H9 (cell line): ENCODE results near the gene LRP2BP. TPM values are rescaled to one million over a fixed set of nuclear protein-coding genes. Genes with fewer than 3 reads are reported as not detected.

ENCODE experiments used
- DNase-seq: peaks from one replicate; pipeline ENCODE4 v3.0.0-alpha.2; 2017
- H2AFZ ChIP-seq: one replicate; pipeline ENCODE4 v1.6.1; 2013; ENCODE audit warnings: mild to moderate bottlenecking, low read length, control low read depth, moderate library complexity
- H2AK5ac ChIP-seq: 2 replicates; pipeline ENCODE4 v1.6.1; 2013; ENCODE audit warnings: low read length, control low read depth, mixed read lengths; ENCODE audit not compliant: insufficient read length
- H2BK120ac ChIP-seq: one replicate; pipeline ENCODE4 v1.6.1; 2013; ENCODE audit warnings: low read depth, mild to moderate bottlenecking, low read length, control low read depth, inconsistent platforms; ENCODE audit not compliant: poor library complexity, severe bottlenecking
- H2BK12ac ChIP-seq: 2 replicates; pipeline ENCODE4 v1.6.1; 2013; ENCODE audit warnings: low read length, control low read depth, mixed read lengths, low read depth; ENCODE audit not compliant: insufficient read length
- H2BK15ac ChIP-seq: 2 replicates; pipeline ENCODE4 v1.6.1; 2013; ENCODE audit warnings: low read depth, low read length, control low read depth
- H2BK20ac ChIP-seq: one replicate; pipeline ENCODE4 v1.6.1; 2013; ENCODE audit warnings: low read depth, mild to moderate bottlenecking, low read length, control low read depth, inconsistent platforms; ENCODE audit not compliant: poor library complexity, severe bottlenecking
- H2BK5ac ChIP-seq: 2 replicates; pipeline ENCODE4 v1.6.1; 2013; ENCODE audit warnings: low read length, control low read depth, mixed read lengths; ENCODE audit not compliant: insufficient read length
- H3K14ac ChIP-seq: 2 replicates; pipeline ENCODE4 v1.6.1; 2013; ENCODE audit warnings: low read length, control low read depth; ENCODE audit not compliant: insufficient read depth
- H3K18ac ChIP-seq: 2 replicates; pipeline ENCODE4 v1.6.1; 2013; ENCODE audit warnings: low read depth, mild to moderate bottlenecking, mixed read lengths, low read length, control low read depth; ENCODE audit not compliant: insufficient read length
- H3K23ac ChIP-seq: 2 replicates; pipeline ENCODE4 v1.6.1; 2013; ENCODE audit warnings: low read length, control low read depth, mixed read lengths, low read depth; ENCODE audit not compliant: insufficient read length
- H3K23me2 ChIP-seq: 2 replicates; pipeline ENCODE4 v1.6.1; 2013; ENCODE audit warnings: low read depth, mild to moderate bottlenecking, mixed read lengths, low read length, control low read depth; ENCODE audit not compliant: insufficient read length, poor library complexity, severe bottlenecking
- H3K27ac ChIP-seq: 2 replicates; pipeline ENCODE4 v1.5.1; 2013; ENCODE audit warnings: low read length, control low read depth, mixed read lengths, low read depth; ENCODE audit not compliant: insufficient read length
- H3K27me3 ChIP-seq: 2 replicates; pipeline ENCODE4 v1.6.1; 2013; ENCODE audit warnings: low read length, control low read depth, inconsistent platforms; ENCODE audit not compliant: insufficient read depth
- H3K4ac ChIP-seq: 2 replicates; pipeline ENCODE4 v1.6.1; 2013; ENCODE audit warnings: low read depth, mild to moderate bottlenecking, control low read depth, inconsistent platforms, low read length, moderate library complexity
- H3K4me1 ChIP-seq: 2 replicates; pipeline ENCODE4 v1.6.1; 2013; ENCODE audit warnings: low read length, control low read depth, inconsistent platforms; ENCODE audit not compliant: insufficient read depth
- H3K4me2 ChIP-seq: 2 replicates; pipeline ENCODE4 v1.6.1; 2013; ENCODE audit warnings: low read length, control low read depth, mixed read lengths; ENCODE audit not compliant: insufficient read length, insufficient read depth
- H3K56ac ChIP-seq: 2 replicates; pipeline ENCODE4 v1.6.1; 2013; ENCODE audit warnings: low read depth, mild to moderate bottlenecking, mixed read lengths, low read length, control low read depth; ENCODE audit not compliant: insufficient read length
- H3K79me1 ChIP-seq: 2 replicates; pipeline ENCODE4 v1.6.1; 2013; ENCODE audit warnings: low read depth, mild to moderate bottlenecking, moderate library complexity, low read length, control low read depth, inconsistent platforms; ENCODE audit not compliant: insufficient read depth, poor library complexity, severe bottlenecking
- H3K79me2 ChIP-seq: 2 replicates; pipeline ENCODE4 v1.6.1; 2013; ENCODE audit warnings: low read length, control low read depth, inconsistent platforms; ENCODE audit not compliant: insufficient read depth
- H3K9ac ChIP-seq: 2 replicates; pipeline ENCODE4 v1.6.1; 2013; ENCODE audit warnings: low read length, control low read depth, mixed read lengths; ENCODE audit not compliant: insufficient read length; ENCODE audit errors: extremely low read depth
- H3K9me3 ChIP-seq: one replicate; pipeline ENCODE4 v1.6.1; 2013; ENCODE audit warnings: low read depth, low read length, inconsistent platforms; ENCODE audit not compliant: control insufficient read depth
- H3T11ph ChIP-seq: one replicate; pipeline ENCODE4 v1.6.1; 2013; ENCODE audit warnings: mild to moderate bottlenecking, low read length, control low read depth, inconsistent platforms
- H4K20me1 ChIP-seq: one replicate; pipeline ENCODE4 v1.6.1; 2013; ENCODE audit not compliant: control insufficient read depth, insufficient read length, insufficient read depth
- H4K5ac ChIP-seq: 2 replicates; pipeline ENCODE4 v1.6.1; 2013; ENCODE audit warnings: low read depth, mild to moderate bottlenecking, mixed read lengths, low read length, control low read depth; ENCODE audit not compliant: insufficient read length
- H4K8ac ChIP-seq: replicated peaks from 2 replicates; pipeline ENCODE4 v1.6.1; 2013; ENCODE audit warnings: low read length, control low read depth, mixed read lengths, low read depth; ENCODE audit not compliant: insufficient read length
- H4K91ac ChIP-seq: 2 replicates; pipeline ENCODE4 v1.6.1; 2013; ENCODE audit warnings: low read depth, mild to moderate bottlenecking, moderate library complexity, mixed read lengths, low read length, control low read depth; ENCODE audit not compliant: insufficient read length
- H3K27ac Mint-ChIP-seq, 3 experiments: 2 replicates in 2 of 3; 3 replicates in 1 of 3; pipeline ENCODE4 v1.8.0; 2020 to 2021; ENCODE audit warnings: mixed read lengths in 3 of 3, mild to moderate bottlenecking in 1 of 3, moderate library complexity in 1 of 3
- H3K27me3 Mint-ChIP-seq: 2 replicates; pipeline ENCODE4 v1.8.0; 2021; ENCODE audit warnings: low read depth, mild to moderate bottlenecking, moderate library complexity, mixed read lengths
- H3K36me3 Mint-ChIP-seq, 3 experiments: 2 replicates in 2 of 3; 3 replicates in 1 of 3; pipeline ENCODE4 v1.8.0; 2020 to 2021; ENCODE audit warnings: low read depth in 3 of 3, mixed read lengths in 3 of 3; ENCODE audit not compliant: insufficient read depth in 1 of 3
- H3K4me1 Mint-ChIP-seq, 2 experiments: 2 replicates each; pipeline ENCODE4 v1.8.0; 2020; ENCODE audit warnings: mixed read lengths in 2 of 2
- H3K4me3 Mint-ChIP-seq, 2 experiments: 2 replicates in 1 of 2; 3 replicates in 1 of 2; pipeline ENCODE4 v1.8.0; 2020 to 2021; ENCODE audit warnings: mild to moderate bottlenecking in 2 of 2, mixed read lengths in 2 of 2, moderate library complexity in 1 of 2
- H3K9me3 Mint-ChIP-seq, 2 experiments: 2 replicates in 1 of 2; 3 replicates in 1 of 2; pipeline ENCODE4 v1.8.0; 2020; ENCODE audit warnings: mild to moderate bottlenecking in 2 of 2, mixed read lengths in 2 of 2, moderate library complexity in 1 of 2
- WGBS: extraction: QIAGEN DNeasy Blood & Tissue Kit; methylation state at CpG from one replicate; pipeline ENCODE4 v1.1.7; 2013; ENCODE audit warnings: missing lambda C conversion rate, low lambda C conversion rate, mixed read lengths; ENCODE audit not compliant: insufficient read length; ENCODE audit errors: extremely low coverage; 5-methylcytosine and 5-hydroxymethylcytosine counted together
- total RNA-seq: library from RNA; stranded (reverse); gene quantifications from 2 replicates; pipeline ENCODE4 v1.2.1, GENCODE V29; 2021
- TF ChIP-seq, protein P1 (sequence below): fragments of 200-600 bp; sonication (generic); conservative IDR thresholded peaks from 3 replicates; pipeline ENCODE4 v1.8.0; 2021; ENCODE audit warnings: antibody characterized with exemption, mild to moderate bottlenecking

The LRP2BP gene
- total RNA-seq, 1 experiment from 2014 or later = 0.46 TPM

DNA sequence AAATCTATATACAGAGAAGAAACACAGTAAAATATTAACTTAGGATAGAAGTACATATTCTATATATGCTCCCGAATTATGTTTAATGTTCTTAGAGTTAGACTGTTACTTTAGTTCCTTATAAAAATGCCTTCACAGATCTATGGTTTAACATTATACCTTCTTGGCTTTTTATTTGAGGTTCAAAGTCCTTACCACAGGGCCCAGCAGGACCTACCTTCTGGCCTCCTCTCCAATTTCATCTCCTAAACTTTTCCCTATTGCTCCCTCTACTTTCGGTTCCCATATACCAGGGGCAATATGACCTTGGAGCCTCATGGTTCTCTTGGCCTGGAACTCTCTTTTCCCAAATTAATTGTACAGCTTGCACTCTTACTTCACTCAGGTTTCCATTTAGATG, 12.7 kb upstream of the LRP2BP start:
- Mint-ChIP-seq H3K4me3 (no peak overlapping the region), H3K4me1 (no peaks in the 10 kb centered on the region), H3K27ac (no peak overlapping the region), H3K36me3 (peaks cover 7 to 61% (median 52%) of the 10 kb centered on the region in 3 experiments), H3K27me3 (no peaks in the 10 kb centered on the region), H3K9me3 (peaks cover 4 to 6% of the 10 kb centered on the region in 2 experiments; a peak in 4 of 5 replicates)
- no peak overlapping the region for H2BK12ac ChIP-seq
- no peak overlapping the region for H3K14ac ChIP-seq
- no peak overlapping the region for H2AFZ ChIP-seq
- H3K56ac ChIP-seq = no peak overlapping the region
- no peak overlapping the region for H3T11ph ChIP-seq
- no peaks in the 10 kb centered on the region for H3K4me1 ChIP-seq
- no peak overlapping the region for H4K5ac ChIP-seq
- H3K9ac ChIP-seq = no peak overlapping the region
- H3K27ac ChIP-seq = no peak overlapping the region
- no peak overlapping the region for H4K91ac ChIP-seq
- no peaks in the 10 kb centered on the region for H4K20me1 ChIP-seq
- H3K27me3 ChIP-seq = no peaks in the 10 kb centered on the region
- TF ChIP-seq, protein P1, sequence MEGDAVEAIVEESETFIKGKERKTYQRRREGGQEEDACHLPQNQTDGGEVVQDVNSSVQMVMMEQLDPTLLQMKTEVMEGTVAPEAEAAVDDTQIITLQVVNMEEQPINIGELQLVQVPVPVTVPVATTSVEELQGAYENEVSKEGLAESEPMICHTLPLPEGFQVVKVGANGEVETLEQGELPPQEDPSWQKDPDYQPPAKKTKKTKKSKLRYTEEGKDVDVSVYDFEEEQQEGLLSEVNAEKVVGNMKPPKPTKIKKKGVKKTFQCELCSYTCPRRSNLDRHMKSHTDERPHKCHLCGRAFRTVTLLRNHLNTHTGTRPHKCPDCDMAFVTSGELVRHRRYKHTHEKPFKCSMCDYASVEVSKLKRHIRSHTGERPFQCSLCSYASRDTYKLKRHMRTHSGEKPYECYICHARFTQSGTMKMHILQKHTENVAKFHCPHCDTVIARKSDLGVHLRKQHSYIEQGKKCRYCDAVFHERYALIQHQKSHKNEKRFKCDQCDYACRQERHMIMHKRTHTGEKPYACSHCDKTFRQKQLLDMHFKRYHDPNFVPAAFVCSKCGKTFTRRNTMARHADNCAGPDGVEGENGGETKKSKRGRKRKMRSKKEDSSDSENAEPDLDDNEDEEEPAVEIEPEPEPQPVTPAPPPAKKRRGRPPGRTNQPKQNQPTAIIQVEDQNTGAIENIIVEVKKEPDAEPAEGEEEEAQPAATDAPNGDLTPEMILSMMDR = no peak
- no peak overlapping the region for H2AK5ac ChIP-seq
- no peak overlapping the region for H3K4me2 ChIP-seq
- no peak overlapping the region for H3K23ac ChIP-seq
- H2BK5ac ChIP-seq = no peak overlapping the region
- H3K79me1 ChIP-seq = no peaks in the 10 kb centered on the region
- H2BK20ac ChIP-seq = no peak overlapping the region
- no peak overlapping the region for H3K18ac ChIP-seq
- H2BK15ac ChIP-seq = no peak overlapping the region
- no CpG with 5 or more reads among the region's 2 CpGs for WGBS
- no peak overlapping the region for H2BK120ac ChIP-seq
- H3K79me2 ChIP-seq = no peaks in the 10 kb centered on the region
- no peak for DNase-seq
- no peak overlapping the region for H4K8ac ChIP-seq
- H3K4ac ChIP-seq = no peak overlapping the region
- H3K23me2 ChIP-seq = no peaks in the 10 kb centered on the region
- no peaks in the 10 kb centered on the region for H3K9me3 ChIP-seq
